ENCODE results near the gene AQP12A. TPM values are rescaled to one million over a fixed set of nuclear protein-coding genes. Genes with fewer than 3 reads are reported as not detected.

The AQP12A gene
- total and polyA plus RNA-seq, 2 experiments from 2014 or later, result not detected

- Mint-ChIP-seq H3K27me3 (ENCODE audit: insufficient read depth, low read depth, poor library complexity) (peaks cover 16% of the 10 kb centered on the region), H3K9me3 (no peaks in the 10 kb centered on the region), H3K4me1 (peaks cover 10% of the 10 kb centered on the region), H3K27ac (no peak overlapping the region), H3K36me3 (ENCODE audit: low read depth) (no peaks in the 10 kb centered on the region), H3K4me3 (no peak overlapping the region)
- Histone ChIP-seq H3K27ac (ENCODE audit: low read depth) (no peak overlapping the region), H2AFZ (no peak overlapping the region), H4K20me1 (replicated peaks; ENCODE audit: insufficient read depth) (no peaks in the 10 kb centered on the region), H3K4me1 (ENCODE audit: insufficient read depth) (no peaks in the 10 kb centered on the region), H3K4me2 (no peak overlapping the region), H3K36me3 (ENCODE audit: insufficient read depth) (no peaks in the 10 kb centered on the region), H3K4me3 (no peak overlapping the region), H3F3A (replicated peaks; ENCODE audit: low read depth) (no peaks in the 10 kb centered on the region), H3K27me3 (ENCODE audit: insufficient read depth) (no peaks in the 10 kb centered on the region), H3K9me2 (ENCODE audit: insufficient read depth) (no peaks in the 10 kb centered on the region), H3K79me2 (replicated peaks; ENCODE audit: insufficient read depth) (no peaks in the 10 kb centered on the region)
- no peak for TF ChIP-seq STAT1 (IDR thresholded peaks at IDR 0.05; ENCODE audit: unreplicated experiment)
- no peak for TF ChIP-seq ZNF331 (CRISPR knock-in tag; IDR thresholded peaks at IDR 0.05; ENCODE audit: low read depth)
- no peak for TF ChIP-seq REST (IDR thresholded peaks at IDR 0.05; ENCODE audit: unreplicated experiment)
- TF ChIP-seq POLR2AphosphoS5 (IDR thresholded peaks at IDR 0.05; ENCODE audit: low read depth), result no peak
- TF ChIP-seq ZNF114 (CRISPR knock-in tag; IDR thresholded peaks at IDR 0.05), result no peak
- no peak for TF ChIP-seq CTCF (conservative IDR thresholded peaks at IDR 0.05; ENCODE audit: low read depth in 2 of 2)
- no peak for TF ChIP-seq ZNF462 (CRISPR knock-in tag; IDR thresholded peaks at IDR 0.05)
- no peak for TF ChIP-seq NANOG (IDR thresholded peaks at IDR 0.05; ENCODE audit: borderline replicate concordance)
- TF ChIP-seq JUNB (IDR thresholded peaks at IDR 0.05; ENCODE audit: unreplicated experiment), result no peak
- no peak for TF ChIP-seq EZH2 (IDR thresholded peaks at IDR 0.05; ENCODE audit: low read depth, unreplicated experiment)
- no peak for TF ChIP-seq ETS1 (IDR thresholded peaks at IDR 0.05)
- TF ChIP-seq EZH2phosphoT487 (IDR thresholded peaks at IDR 0.05; ENCODE audit: unreplicated experiment), result no peak
- no peak for TF ChIP-seq CREB1 (CRISPR knock-in tag; IDR thresholded peaks at IDR 0.05; ENCODE audit: low read depth)
- ATAC-seq (peak; percentile 30), DNase-seq (ENCODE audit: low spot score) (no peak)
These were observed 44.7 kb upstream of the AQP12A start for GRCh38 chr2:240646900-240647502.
